Panc1 (cell line): ENCODE measurements around the gene AGBL5.

ENCODE experiments used
- CTCF ChIP-seq: fragments of 450-650 bp; IDR thresholded peaks from 2 replicates; pipeline ENCODE4 v1.5.1; 2017; ENCODE audit warnings: mild to moderate bottlenecking
- POLR2AphosphoS5 ChIP-seq: IDR thresholded peaks from 2 replicates; pipeline ENCODE4 v1.6.1; 2012; ENCODE audit warnings: mild to moderate bottlenecking, low read depth, low read length, moderate library complexity
- SIN3A ChIP-seq: IDR thresholded peaks from 2 replicates; pipeline ENCODE4 v1.6.1; 2012; ENCODE audit warnings: low read depth, mild to moderate bottlenecking, low read length, moderate library complexity, borderline replicate concordance; ENCODE audit not compliant: insufficient read depth

GRCh38 chr2:27029051-27029450, 22.4 kb upstream of the AGBL5 start:
- TF ChIP-seq CTCF: no peak
- no peak for TF ChIP-seq POLR2AphosphoS5
- TF ChIP-seq SIN3A: no peak
